GM19023 (cell line): Measurements from ENCODE around the gene TRPT1.

ENCODE experiments used
- ATAC-seq: cut with Tn5 transposase; IDR thresholded peaks from one replicate; pipeline ENCODE4 v1.9.1; 2021; ENCODE audit warnings: mild to moderate bottlenecking, moderate library complexity; ENCODE audit not compliant: unreplicated experiment

TRPT1 gene

DNA sequence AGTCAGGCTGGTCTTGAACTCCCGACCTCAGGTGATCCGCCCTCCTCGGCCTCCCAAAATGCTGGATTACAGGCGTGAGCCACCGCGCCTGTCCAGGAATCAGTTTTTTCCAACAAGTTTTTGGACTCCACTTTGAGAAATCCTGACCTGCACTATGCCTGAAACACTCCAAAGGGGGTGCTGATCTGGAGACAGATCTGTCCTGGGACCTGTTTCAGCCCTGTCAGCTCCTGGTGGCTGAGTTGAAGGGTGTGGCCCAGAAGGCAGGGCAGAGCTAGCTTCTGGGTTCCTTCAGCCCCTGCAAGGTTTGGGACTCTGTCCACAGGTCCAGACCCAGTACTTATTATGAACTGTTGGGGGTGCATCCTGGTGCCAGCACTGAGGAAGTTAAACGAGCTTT is 5.6 kb upstream of the TRPT1 start:
- no peak for ATAC-seq

DNA sequence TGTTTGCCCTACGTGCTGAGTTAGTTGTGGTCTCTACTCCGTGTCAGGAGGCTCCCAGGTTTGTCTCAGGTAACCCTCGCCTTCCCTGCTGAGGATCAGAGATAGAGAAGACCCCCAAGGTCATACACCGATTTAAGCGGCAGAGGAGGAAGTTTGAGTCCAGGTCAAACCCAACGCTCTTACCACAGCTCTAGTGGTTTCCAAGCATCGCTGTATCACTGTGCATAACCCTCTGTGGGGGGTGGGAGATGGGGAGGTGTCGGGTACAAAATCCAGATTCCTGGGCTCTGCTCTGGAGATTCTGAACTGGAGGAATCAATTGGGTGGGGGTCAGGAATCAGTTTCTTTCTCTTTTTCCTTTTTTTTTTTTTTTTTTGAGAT is 5.0 kb upstream of the TRPT1 start:
- no peak for ATAC-seq

DNA sequence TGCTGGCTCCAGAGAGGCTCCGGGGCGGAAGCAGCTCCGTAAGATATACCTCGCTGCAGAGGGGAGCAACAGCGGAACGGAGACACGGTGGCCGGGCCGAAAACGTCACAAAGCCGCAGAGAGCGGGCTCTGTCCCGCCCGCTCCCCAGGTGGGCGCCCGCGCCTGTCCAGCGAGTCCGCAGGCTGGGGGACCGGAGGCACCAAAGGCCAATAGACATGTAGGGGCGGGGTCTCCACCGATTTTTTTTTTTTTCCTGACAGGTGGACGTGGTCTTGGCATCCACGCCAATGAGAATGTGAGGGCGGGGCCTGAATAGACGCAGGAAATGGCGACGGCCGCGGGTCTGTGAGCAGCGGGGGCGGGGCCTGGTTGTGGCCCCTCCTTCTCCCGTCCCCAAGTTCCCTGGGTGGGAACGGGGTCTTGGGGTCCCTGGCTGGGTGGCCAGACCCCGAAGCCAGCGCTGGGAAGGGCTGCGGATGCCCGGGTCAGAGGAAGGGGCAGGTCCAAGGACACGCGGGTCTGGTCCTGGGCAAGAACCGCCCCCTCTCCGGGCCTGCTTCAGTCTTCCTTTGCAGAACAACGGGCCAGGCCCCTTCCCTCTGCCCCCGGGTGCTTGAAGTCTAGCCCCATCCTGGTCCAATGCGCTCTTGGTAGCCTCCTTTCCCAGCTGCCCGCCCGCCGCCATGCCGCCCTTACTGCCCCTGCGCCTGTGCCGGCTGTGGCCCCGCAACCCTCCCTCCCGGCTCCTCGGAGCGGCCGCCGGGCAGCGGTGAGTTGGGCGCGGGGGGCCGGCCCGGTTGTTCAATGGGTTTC is 4.4 kb upstream of the TRPT1 start, which contains the start of gene DNAJC4:
Gene DNAJC4 (plus strand): TSS at position 378 of the 814 bp plus-strand sequence. CDS start 307 bp downstream, at position 685.
- ATAC-seq: peak; percentile 44

DNA sequence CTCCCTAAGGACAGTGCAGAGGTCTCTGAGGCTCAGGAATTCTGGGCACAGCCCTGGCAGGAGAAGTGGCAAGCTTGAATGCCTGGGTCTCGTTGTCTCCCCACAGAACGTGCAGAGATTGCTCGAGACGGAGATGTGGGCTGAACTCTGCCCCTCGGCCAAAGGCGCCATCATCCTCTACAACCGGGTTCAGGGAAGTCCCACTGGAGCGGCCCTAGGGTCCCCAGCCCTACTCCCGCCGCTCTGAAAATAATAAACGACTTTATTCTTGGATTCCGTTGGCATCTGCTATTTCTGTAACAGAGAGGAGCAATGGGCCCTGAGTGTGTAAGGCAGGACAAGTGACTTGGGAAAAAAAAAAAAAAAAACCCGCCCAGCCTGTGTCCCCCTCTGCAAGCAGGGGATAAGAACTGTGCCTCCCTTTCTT is 3.8 kb upstream of the TRPT1 start:
- no peak for ATAC-seq

DNA sequence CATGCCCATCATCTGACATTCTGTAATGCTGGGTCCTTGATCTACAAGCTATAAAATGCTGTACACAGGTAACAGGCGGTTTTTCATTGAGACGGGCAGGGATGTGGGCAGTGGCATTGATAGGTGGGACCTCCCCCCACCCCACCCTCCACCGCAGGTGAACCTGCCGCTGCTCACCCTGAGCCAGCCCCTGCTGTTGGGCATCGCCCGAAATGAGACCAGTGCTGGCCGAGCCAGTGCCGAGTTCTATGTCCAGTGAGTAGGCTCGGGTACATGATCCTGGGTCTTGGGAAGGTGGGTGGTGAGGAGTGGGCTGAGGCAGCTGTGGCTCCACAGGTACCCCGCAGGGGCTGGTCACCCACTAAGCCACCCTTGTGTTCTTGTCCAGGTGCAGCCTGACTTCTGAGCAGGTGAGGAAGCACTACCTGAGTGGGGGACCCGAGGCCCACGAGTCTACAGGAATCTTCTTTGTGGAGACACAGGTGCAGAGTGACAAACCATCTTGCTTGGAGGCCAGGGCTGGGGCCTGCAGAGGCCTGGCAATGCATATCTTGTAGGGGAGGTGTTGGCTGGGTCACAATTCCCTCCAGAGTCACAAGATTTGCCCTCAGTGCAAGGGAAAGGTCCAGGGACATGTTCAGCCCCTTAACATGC is 3.2 kb upstream of the TRPT1 start:
- no peak for ATAC-seq

DNA sequence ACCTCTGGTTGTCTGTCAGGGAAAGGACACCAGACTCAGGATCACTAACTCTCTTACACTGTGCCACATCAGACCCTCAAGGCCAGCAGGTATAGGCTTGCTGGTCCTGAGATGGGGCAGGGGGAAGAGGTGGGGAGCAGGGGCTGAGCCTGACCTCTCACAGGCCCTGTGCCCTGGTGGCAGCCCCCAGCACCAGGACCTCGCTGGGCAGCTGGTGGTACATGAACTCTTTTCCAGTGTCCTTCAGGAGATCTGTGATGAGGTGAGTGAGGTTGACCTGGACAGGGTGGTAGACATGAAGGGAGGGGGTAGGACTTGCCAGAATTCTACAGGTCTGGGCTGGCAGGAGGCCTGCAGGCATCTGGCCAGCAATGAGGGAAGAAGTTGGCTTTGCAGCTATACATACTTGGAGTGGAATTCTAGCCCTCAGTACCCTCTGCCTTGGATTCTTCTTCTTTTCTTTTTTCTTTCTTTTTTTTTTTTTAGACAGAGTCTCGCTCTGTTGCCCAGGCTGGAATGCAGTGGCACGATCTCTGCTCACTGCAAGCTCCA is 1.5 kb upstream of the TRPT1 start:
- ATAC-seq: no peak

DNA sequence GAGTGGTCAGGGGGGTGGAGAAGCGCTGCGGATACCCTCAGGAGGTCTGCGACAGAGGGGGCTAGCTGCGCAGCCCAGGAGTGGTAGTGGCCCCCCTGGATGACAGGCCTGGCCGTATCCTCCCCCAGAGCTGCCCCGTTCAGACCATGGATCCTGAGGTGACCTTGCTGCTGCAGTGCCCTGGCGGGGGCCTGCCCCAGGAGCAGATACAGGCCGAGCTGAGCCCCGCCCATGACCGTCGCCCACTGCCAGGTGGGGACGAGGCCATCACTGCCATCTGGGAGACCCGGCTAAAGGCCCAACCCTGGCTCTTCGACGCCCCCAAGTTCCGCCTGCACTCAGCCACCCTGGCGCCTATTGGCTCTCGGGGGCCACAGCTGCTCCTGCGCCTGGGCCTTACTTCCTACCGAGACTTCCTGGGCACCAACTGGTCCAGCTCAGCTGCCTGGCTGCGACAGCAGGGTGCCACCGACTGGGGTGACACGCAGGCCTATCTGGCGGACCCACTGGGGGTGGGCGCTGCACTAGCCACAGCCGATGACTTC is 593 bp upstream of the TRPT1 start:
- ATAC-seq: no peak

DNA sequence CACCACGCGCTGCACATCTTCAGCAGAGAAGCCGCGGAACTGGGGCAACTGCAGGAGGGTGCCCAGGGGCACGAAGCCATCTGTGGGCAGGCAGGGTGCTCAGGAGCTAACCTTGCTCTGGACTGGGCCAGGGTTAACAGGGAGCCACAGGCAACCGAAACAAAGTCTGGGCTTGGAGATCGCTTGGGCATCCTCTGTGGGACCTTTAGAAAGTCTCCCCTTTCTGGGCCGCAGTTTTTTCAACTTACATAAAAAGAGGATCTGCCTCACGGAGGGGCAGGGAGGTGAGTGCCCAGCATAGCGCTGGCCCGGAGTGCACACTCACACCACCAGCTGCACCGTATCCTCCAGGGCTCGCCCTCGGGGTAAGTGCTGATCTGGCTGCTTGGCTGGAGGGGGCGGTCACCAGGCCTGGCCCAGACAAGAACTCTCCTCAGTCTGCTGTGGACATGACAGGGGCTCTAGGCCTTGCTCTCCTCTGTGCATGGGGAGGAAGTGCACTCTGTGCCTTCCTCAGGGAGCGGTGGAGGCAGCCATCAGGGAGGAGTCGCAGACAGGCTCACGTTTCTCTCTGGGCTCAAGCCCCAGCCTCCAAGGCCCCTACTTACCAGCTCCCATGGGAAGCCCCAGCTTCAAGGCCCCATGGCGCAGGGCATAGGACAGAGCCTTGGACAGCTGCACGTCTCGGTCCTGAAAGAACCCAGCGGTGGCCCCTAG is 937 bp downstream of the TRPT1 start:
- no peak for ATAC-seq

DNA sequence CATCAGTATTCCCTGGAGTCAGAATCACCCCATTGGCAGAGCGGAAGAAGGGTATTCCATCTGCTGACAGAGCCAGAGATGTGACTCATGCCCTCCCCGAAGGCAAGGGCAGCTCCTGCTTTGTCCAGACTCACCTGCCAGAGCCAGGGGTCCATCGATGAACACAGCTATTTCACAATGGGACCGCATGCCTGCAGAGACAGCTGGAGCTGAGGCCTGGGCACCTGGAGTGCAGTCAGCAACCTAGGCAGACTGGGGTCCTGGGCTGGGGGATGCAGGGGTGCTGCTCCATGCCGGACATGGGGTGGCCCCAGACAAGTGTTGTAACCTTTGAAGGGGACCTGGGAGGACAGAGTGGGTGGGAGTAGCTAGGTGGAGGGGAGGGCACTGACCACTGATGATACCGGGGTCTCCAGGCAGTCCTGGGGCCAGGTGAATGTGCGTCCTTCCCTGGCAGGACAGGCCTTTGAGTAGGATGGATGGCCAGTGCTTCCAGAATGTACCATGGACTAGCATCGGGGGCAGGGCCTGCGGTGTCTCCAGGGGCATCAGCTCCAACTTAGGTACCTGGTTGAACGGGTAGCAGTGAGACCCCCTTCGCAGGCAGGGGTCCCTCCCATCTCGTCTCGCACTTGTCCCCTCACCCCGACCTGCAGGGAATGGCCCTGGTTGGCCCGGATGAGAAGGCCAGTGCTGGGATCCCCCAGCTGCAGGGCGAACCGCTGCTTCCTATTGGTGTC is 1.7 kb downstream of the TRPT1 start:
- no peak for ATAC-seq

DNA sequence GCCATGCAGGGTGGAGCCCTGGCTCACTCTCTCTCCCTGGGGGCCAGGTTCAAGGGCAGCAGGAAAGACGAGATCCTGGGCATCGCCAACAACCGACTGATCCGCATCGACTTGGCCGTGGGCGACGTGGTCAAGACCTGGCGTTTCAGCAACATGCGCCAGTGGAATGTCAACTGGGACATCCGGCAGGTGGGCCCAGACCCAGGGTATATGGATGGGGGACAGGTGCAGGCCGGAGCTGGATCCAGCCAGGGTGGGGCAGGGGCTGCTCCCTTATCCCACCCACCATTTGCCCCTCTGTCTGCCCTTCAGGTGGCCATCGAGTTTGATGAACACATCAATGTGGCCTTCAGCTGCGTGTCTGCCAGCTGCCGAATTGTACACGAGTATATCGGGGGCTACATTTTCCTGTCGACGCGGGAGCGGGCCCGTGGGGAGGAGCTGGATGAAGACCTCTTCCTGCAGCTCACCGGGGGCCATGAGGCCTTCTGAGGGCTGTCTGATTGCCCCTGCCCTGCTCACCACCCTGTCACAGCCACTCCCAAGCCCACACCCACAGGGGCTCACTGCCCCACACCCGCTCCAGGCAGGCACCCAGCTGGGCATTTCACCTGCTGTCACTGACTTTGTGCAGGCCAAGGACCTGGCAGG is 2.9 kb downstream of the TRPT1 start:
- ATAC-seq: no peak

DNA sequence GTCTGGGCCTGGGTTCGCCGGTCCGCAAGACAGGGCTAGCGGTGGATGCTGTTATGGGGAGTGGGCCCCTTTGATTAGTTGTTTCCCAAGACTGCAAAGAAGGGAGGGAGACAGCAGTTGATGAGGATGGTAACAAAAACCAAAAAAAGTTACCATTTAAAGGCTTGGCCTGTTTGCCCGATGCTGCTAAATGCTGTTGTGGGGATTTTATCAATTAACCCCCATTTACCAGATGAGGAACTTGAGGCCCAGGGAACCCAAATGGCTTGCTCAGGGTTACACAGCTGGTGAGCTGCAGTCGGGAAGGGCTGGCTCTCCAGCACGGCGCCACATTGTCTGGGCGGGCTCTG is 3.4 kb downstream of the TRPT1 start:
- ATAC-seq: no peak

DNA sequence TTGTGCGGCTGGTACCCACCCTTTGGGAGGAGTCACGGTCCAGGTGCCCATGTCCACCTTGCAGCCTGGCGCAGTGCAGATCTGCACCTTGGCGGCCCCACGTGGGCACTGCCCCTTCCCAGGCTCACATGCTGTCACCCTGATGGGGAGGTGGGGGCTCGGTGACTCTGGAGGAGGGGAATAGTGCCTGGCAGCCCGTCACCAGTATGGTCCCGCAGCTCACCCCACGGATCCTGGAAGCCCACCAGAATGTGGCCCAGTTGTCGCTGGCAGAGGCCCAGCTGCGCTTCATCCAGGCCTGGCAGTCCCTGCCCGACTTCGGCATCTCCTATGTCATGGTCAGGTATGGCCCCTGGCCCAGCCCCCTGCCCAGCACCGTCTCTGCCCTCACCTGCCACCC is 5.2 kb downstream of the TRPT1 start:
- no peak for ATAC-seq

DNA sequence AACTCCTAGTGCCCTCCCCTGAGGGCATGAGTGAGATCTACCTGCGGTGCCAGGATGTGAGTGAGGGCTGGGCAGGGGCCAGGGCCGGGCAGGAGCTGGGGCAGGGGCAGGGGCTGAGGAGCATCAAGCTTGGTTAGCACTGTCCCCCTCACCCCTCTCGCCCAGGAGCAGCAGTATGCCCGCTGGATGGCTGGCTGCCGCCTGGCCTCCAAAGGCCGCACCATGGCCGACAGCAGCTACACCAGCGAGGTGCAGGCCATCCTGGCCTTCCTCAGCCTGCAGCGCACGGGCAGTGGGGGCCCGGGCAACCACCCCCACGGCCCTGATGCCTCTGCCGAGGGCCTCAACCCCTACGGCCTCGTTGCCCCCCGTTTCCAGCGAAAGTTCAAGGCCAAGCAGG is 5.7 kb downstream of the TRPT1 start:
- ATAC-seq: no peak

DNA sequence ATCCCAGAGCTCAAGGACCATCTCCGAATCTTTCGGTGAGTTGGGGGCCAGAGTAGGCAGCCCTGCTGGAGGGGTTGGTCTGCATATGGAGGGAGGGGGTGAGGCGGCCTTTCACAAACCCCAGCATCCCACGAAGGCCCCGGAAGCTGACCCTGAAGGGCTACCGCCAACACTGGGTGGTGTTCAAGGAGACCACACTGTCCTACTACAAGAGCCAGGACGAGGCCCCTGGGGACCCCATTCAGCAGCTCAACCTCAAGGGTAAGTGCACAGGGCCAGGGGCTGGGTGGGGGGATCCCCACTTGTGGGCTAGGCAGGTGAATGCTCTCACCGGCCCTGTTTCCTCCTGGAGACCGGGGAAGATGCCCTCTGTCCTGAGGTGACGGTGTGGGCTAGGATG is 6.2 kb downstream of the TRPT1 start:
- no peak for ATAC-seq

DNA sequence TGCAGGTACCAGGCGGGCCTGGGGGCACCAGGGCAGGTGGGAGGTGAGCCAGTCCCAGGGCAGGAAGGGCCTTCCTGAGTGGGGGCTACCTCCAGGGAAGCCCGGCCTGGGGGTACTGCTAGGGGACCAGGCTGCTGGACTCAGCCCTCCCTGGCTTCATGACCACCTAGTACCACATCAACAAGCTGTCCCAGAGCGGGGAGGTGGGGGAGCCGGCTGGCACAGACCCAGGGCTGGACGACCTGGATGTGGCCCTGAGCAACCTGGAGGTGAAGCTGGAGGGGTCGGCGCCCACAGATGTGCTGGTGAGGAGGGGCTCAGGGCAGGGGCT is 6.7 kb downstream of the TRPT1 start:
- ATAC-seq: no peak

DNA sequence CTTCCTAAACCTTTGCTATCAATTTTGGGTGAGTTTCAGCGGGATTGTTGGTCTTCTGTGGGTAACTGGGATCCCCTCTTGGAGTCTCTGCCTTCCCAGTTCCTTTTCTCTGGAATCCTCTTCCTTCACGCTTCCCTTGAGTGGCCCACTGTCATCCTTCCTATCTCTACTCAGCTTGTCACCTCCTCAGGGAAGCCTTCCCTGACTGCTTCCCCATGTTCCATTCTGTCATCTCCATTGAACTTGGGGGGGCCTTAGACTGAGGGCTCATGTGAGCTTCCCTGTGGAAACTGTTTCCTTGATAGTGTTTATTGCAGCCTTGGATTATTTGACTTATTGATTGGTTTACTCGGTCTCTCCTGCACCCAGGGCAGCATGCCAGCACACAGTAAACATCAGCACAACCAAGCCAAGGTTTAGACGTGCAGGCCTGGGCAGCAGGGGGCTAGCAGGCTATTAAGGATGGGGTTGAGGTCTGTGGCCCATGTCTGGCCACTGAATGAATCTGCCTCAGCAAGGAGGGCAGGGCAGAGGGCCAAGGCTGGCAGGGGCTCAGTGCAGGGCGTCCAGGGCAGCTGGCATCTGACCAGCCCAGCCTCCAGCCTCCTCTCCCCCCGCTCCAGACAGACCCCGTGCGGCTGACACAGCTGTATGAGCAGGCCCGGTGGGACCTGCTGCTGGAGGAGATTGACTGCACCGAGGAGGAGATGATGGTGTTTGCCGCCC is 7.2 kb downstream of the TRPT1 start:
- ATAC-seq: no peak

DNA sequence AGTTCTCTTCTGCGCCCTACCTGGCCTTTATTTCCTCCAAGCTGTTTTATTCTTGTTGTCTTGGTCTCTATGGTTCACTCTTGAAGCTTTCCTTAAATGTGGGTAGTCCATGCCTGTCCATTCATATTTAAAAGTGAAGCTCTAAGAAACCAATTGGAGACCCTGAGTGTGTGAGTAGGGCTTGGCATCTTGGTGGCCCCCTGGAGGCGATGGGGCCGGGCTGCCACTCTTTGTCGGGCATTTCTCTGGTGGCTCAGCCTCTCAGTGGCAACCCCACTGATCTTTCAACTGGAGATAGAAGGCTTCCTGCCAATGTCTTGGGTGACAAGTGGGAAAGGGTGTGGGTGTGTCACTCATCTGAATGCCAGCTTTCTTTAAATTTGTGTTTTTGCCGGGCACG is 9.1 kb downstream of the TRPT1 start:
- no peak for ATAC-seq

DNA sequence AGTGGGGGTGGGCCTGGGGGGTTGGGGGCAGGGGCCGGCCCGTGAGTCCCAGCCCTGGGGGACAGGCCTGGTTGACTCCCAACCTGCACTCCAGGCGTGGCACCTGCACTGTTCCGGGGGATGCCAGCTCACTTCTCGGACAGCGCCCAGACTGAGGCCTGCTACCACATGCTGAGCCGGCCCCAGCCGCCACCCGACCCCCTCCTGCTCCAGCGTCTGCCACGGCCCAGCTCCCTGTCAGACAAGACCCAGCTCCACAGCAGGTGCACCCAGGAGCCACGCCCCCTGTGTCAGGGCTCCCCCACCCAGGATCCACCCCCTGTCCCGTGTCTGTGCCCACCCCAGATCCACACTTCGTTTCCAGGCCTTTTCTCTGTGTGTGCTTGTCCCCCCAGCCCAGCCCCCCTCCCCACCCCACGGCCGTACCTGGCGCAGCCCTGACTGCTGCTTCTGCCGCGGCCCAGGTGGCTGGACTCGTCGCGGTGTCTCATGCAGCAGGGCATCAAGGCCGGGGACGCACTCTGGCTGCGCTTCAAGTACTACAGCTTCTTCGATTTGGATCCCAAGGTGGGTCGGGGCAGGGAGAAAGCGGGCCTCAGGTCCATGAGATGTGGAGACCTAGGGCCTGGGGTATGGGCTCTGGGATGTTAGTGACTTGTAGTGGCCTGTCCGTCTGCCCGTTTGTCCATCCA is 14.7 kb downstream of the TRPT1 start:
- no peak for ATAC-seq
